ENCODE results near the gene TSPAN9.

Gene TSPAN9

GRCh38 chr12:3326850-3327780, 249.9 kb downstream of the TSPAN9 start:
- DNase-seq: no peak

- DNase-seq: no peak
Measured at GRCh38 chr12:3328081-3328480, 250.9 kb downstream of the TSPAN9 start.

GRCh38 chr12:3328571-3328970, 251.4 kb downstream of the TSPAN9 start:
- DNase-seq: no peak

- DNase-seq: no peak
Measured at GRCh38 chr12:3329361-3329760, 252.2 kb downstream of the TSPAN9 start.

DNA sequence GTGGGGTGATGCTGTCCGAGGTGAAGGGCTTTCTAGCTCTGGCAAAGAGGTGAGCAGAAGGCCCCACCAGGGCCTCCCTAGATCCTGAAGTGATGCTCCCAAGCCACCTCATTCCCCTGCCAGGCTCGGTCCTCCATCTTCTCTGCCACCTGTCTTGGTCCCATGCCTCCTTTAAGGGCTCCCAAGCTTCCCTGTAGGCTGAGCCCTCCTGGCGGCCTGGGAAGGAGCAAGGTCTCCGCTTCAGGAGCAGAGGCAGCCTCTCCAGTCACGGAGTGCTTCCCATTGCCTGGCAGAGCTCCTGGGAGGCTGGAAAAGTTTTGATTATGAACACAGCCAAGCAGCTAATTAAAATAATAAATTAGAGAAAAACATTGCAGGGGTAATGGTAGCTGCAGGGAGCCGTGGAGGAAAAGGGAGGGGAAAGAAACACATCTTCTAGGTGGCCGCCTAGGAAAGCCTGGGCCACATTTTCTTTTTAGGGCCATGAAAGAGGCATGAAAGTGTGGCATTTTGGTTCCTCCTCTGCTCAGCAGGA, 253.9 kb downstream of the TSPAN9 start:
- DNase-seq: no peak

GRCh38 chr12:3332188-3332587, 255.0 kb downstream of the TSPAN9 start:
- DNase-seq: no peak

DNA sequence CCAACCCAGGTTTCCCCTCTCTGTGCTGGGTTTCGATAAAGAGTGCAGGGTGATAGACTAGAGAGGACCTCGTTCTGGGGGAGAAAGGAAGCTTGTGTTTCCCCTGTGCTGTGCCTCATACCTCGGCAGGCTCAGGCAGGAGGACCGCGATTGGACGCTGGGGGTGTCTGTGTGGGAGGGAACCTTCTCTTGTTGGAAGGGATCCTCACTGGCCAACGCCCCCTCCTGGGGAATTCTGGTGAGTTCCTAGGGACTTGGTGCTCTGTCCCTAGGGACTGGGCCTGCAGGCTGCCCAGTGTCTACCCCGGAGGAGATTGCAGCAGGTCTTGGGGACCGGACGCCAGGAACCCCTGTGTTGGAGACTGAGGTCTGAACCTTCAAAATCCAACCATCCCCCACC, 256.4 kb downstream of the TSPAN9 start:
- no peak for DNase-seq

GRCh38 chr12:3333991-3334391, 256.8 kb downstream of the TSPAN9 start:
- no peak for DNase-seq

GRCh38 chr12:3335078-3335487, 257.9 kb downstream of the TSPAN9 start:
- DNase-seq: no peak

All from activated CD4-positive, alpha-beta T cell treated with anti-CD3 and anti-CD28 coated beads for 48 hours (primary cell).